ENCODE results near the gene KCNT2. TPM values are rescaled to one million over a fixed set of nuclear protein-coding genes. Genes with fewer than 3 reads are reported as not detected.

Gene KCNT2
- polyA plus RNA-seq, 1 of the 3 experiments (the other 2 are of a cell fraction) = 0.56 TPM

DNA sequence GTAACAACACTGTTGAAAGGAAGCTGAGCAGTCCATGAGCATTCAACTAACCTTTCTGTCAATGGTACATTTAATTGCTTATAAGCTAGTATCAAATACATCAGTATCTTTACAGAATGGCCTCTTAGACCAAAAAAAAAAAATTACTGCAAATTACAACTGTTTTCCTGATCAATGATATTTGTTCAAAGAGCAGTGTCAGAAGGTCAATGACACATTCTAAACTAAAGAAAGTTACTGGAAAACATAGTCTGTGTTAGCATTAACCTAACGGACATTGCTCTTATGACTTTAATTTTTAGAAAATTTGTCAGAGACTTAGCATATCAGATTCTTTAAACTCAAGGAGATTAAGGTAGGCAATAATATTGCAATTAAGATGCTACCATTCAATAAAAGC lies 162.5 kb downstream of the KCNT2 start:
- POLR2A ChIA-PET = no interaction called here
- no peak overlapping the region for H3K4me3 ChIP-seq (ENCODE audit: low read depth in 2 of 2, low read length in 1 of 2)
- H3K9me2 ChIP-seq = no peaks in the 10 kb centered on the region
- 100% methylated on average over 1 of the region's 1 CpG for WGBS (ENCODE audit: low lambda C conversion rate)
- no peak overlapping the region for H3K9ac ChIP-seq
- H3F3A ChIP-seq (replicated peaks; ENCODE audit: insufficient read depth) = no peaks in the 10 kb centered on the region
- H4K20me1 ChIP-seq (ENCODE audit: insufficient read depth) = no peaks in the 10 kb centered on the region
- CTCF ChIA-PET = interaction anchor here (1.1 kb wide), 2 partner anchors 27 to 73 kb away, joined by 3 read pairs; no protein-coding TSS in a partner anchor
- H3K79me2 ChIP-seq (ENCODE audit: insufficient read depth) = no peaks in the 10 kb centered on the region
- TF ChIP-seq SMC3 (IDR thresholded peaks at IDR 0.05; ENCODE audit: low read depth, low read length) (no peak), MAX (IDR thresholded peaks at IDR 0.05; ENCODE audit: low read depth) (no peak), RCOR1 (IDR thresholded peaks at IDR 0.05; ENCODE audit: low read length) (no peak), NFIC (IDR thresholded peaks at IDR 0.05; ENCODE audit: borderline replicate concordance) (no peak), MXI1 (IDR thresholded peaks at IDR 0.05; ENCODE audit: low read depth, low read length) (no peak), GATA2 (CRISPR knock-in tag; IDR thresholded peaks at IDR 0.05) (no peak), TAF1 (IDR thresholded peaks at IDR 0.05; ENCODE audit: borderline replicate concordance, low read depth, low read length) (no peak), MEF2A (IDR thresholded peaks at IDR 0.05; ENCODE audit: borderline replicate concordance, low read depth) (no peak), SIN3A (IDR thresholded peaks at IDR 0.05; ENCODE audit: borderline replicate concordance, low read depth, low read length) (no peak), EZH2phosphoT487 (IDR thresholded peaks at IDR 0.05; ENCODE audit: borderline replicate concordance, low read depth) (no peak), FOSL2 (IDR thresholded peaks at IDR 0.05; ENCODE audit: borderline replicate concordance, low read depth) (no peak), FOXJ3 (CRISPR knock-in tag; IDR thresholded peaks at IDR 0.05) (no peak), CHD2 (IDR thresholded peaks at IDR 0.05; ENCODE audit: low read length, partially characterized antibody) (no peak), EP300 (IDR thresholded peaks at IDR 0.05; ENCODE audit: borderline replicate concordance in 1 of 2, low read depth in 1 of 2, low read length in 1 of 2) (no peak), POLR2AphosphoS5 (IDR thresholded peaks at IDR 0.05; ENCODE audit: low read depth, low read length) (no peak), RXRA (IDR thresholded peaks at IDR 0.05; ENCODE audit: borderline replicate concordance, low read depth) (no peak)
- TF ChIP-seq, protein P1, sequence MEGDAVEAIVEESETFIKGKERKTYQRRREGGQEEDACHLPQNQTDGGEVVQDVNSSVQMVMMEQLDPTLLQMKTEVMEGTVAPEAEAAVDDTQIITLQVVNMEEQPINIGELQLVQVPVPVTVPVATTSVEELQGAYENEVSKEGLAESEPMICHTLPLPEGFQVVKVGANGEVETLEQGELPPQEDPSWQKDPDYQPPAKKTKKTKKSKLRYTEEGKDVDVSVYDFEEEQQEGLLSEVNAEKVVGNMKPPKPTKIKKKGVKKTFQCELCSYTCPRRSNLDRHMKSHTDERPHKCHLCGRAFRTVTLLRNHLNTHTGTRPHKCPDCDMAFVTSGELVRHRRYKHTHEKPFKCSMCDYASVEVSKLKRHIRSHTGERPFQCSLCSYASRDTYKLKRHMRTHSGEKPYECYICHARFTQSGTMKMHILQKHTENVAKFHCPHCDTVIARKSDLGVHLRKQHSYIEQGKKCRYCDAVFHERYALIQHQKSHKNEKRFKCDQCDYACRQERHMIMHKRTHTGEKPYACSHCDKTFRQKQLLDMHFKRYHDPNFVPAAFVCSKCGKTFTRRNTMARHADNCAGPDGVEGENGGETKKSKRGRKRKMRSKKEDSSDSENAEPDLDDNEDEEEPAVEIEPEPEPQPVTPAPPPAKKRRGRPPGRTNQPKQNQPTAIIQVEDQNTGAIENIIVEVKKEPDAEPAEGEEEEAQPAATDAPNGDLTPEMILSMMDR (IDR thresholded peaks at IDR 0.05) = no peak
- TF ChIP-seq, protein P2, sequence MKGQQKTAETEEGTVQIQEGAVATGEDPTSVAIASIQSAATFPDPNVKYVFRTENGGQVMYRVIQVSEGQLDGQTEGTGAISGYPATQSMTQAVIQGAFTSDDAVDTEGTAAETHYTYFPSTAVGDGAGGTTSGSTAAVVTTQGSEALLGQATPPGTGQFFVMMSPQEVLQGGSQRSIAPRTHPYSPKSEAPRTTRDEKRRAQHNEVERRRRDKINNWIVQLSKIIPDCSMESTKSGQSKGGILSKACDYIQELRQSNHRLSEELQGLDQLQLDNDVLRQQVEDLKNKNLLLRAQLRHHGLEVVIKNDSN (IDR thresholded peaks at IDR 0.05; ENCODE audit: borderline replicate concordance, low read depth) = no peak
- TF ChIP-seq, protein P3, sequence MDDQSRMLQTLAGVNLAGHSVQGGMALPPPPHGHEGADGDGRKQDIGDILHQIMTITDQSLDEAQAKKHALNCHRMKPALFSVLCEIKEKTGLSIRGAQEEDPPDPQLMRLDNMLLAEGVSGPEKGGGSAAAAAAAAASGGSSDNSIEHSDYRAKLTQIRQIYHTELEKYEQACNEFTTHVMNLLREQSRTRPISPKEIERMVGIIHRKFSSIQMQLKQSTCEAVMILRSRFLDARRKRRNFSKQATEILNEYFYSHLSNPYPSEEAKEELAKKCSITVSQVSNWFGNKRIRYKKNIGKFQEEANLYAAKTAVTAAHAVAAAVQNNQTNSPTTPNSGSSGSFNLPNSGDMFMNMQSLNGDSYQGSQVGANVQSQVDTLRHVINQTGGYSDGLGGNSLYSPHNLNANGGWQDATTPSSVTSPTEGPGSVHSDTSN (IDR thresholded peaks at IDR 0.05) = no peak
- no peaks in the 10 kb centered on the region for H3K27me3 ChIP-seq (ENCODE audit: insufficient read depth)
- H3K4me1 ChIP-seq (ENCODE audit: control insufficient read depth in 1 of 2, insufficient read depth in 2 of 2, low read depth in 1 of 2, low read length in 1 of 2) = no peaks in the 10 kb centered on the region
- no peak overlapping the region for H3K27ac ChIP-seq (ENCODE audit: low read depth in 2 of 2, low read length in 1 of 2)
- no peaks in the 10 kb centered on the region for H3K36me3 ChIP-seq (replicated peaks in 1 of 2; ENCODE audit: control insufficient read depth in 1 of 2, insufficient read depth in 2 of 2, low read length in 1 of 2)
- DNase-seq = no peak
- no peaks in the 10 kb centered on the region for H3K9me3 ChIP-seq
- H2AFZ ChIP-seq (ENCODE audit: low read depth) = no peak overlapping the region
- H3K4me2 ChIP-seq = no peak overlapping the region
